K562 (cell line): ENCODE results near the gene GAB2. TPM values are rescaled to one million over a fixed set of nuclear protein-coding genes. Genes with fewer than 3 reads are reported as not detected.

ENCODE experiments used
- CGGBP1 ChIP-seq: fragments of 250-450 bp; sonication (Bioruptor Pico); IDR thresholded peaks from 2 replicates; pipeline ENCODE4 v1.9.0; 2021; ENCODE audit warnings: mild to moderate bottlenecking
- CHD1 ChIP-seq: fragments of 200-600 bp; sonication (generic); IDR thresholded peaks from one replicate; pipeline ENCODE4 v1.6.1; 2012; ENCODE audit warnings: mild to moderate bottlenecking, moderate library complexity, low read length, inconsistent platforms
- EP300 ChIP-seq: IDR thresholded peaks from 2 replicates; pipeline ENCODE4 v1.6.1; 2012; ENCODE audit warnings: low read length, improper control_type of control experiment
- GTF2B ChIP-seq: IDR thresholded peaks from 2 replicates; pipeline ENCODE4 v1.6.1; 2011; ENCODE audit not compliant: insufficient read length; ENCODE audit errors: extremely low read depth
- IRF9 ChIP-seq: fragments of 450-650 bp; IDR thresholded peaks from 2 replicates; pipeline ENCODE4 v1.6.1; 2016; ENCODE audit warnings: missing biosample characterization, missing genetic modification characterization
- KDM4B ChIP-seq, 2 experiments: fragments of 450-650 bp in 1 of 2; sonication (generic) in 1 of 2; IDR thresholded peaks; 2 replicates each; pipeline ENCODE4 v1.6.1; 2016 to 2017; ENCODE audit warnings: borderline replicate concordance in 2 of 2, antibody characterized with exemption in 1 of 2, low read depth in 1 of 2, mild to moderate bottlenecking in 1 of 2
- NR2C2 ChIP-seq, 2 experiments: fragments of 200-800 bp in 1 of 2; sonication (Bioruptor generic) in 1 of 2; sonication (generic) in 1 of 2; formaldehyde crosslinking in 1 of 2; IDR thresholded peaks; 2 replicates each; pipeline versions ENCODE4 v1.6.1 to v1.8.0; 2016 to 2022; ENCODE audit warnings: mild to moderate bottlenecking in 1 of 2, missing compliant biosample characterization in 1 of 2, missing genetic modification characterization in 1 of 2, missing genetic modification reagents in 1 of 2
- SOX6 ChIP-seq: fragments of 450-650 bp; IDR thresholded peaks from 2 replicates; pipeline ENCODE4 v1.6.1; 2014; ENCODE audit warnings: mild to moderate bottlenecking
- THRB ChIP-seq: fragments of 450-650 bp; formaldehyde crosslinking; conservative IDR thresholded peaks from 2 replicates; pipeline ENCODE4 v1.4.0; 2022; ENCODE audit warnings: mild to moderate bottlenecking, missing genetic modification characterization
- ZBTB8A ChIP-seq: fragments of 450-650 bp; IDR thresholded peaks from 2 replicates; pipeline ENCODE4 v1.6.1; 2018; ENCODE audit warnings: mild to moderate bottlenecking, moderate library complexity; ENCODE audit not compliant: partially characterized antibody
- ZNF217 ChIP-seq: sonication (generic); formaldehyde crosslinking; IDR thresholded peaks from 2 replicates; pipeline ENCODE4 v1.8.0; 2022; ENCODE audit warnings: mild to moderate bottlenecking, missing genetic modification reagents
- ZNF263 ChIP-seq: sonication (generic); formaldehyde crosslinking; IDR thresholded peaks from 2 replicates; pipeline ENCODE4 v1.8.0; 2022; ENCODE audit warnings: mild to moderate bottlenecking, missing genetic modification reagents, borderline replicate concordance
- ZNF318 ChIP-seq, 2 experiments: fragments of 450-650 bp; IDR thresholded peaks; 2 replicates each; pipeline ENCODE4 v1.6.1; 2016; ENCODE audit warnings: mild to moderate bottlenecking in 2 of 2, borderline replicate concordance in 1 of 2, low read depth in 1 of 2, moderate library complexity in 1 of 2
- ZNF785 ChIP-seq: fragments of 250-450 bp; sonication (Bioruptor Pico); IDR thresholded peaks from 2 replicates; pipeline ENCODE4 v1.4.0; 2020; ENCODE audit warnings: mild to moderate bottlenecking
- polyA plus RNA-seq, 8 experiments: library from polyadenylated mRNA; depleted of rRNA in 4 of 8; stranded (reverse) in 5 of 8; unstranded in 3 of 8; fragments of >200 nt; fragmentation: Nextera tagmentation in 2 of 8; fragmentation: Illumina TruSeq in 1 of 8; extraction: Ambion mirVana in 2 of 8; extraction: Trizol in 1 of 8; gene quantifications; 2 replicates each; pipeline versions ENCODE4 v1.2.1 to v1.2.3, GENCODE V29; 2011 to 2014; ENCODE audit warnings: inconsistent platforms in 1 of 8, missing spikeins in 1 of 8
- total RNA-seq, 7 experiments: library from RNA; depleted of rRNA in 6 of 7; stranded (reverse); fragments of >200 nt in 6 of 7; fragmentation: Illumina TruSeq in 2 of 7; extraction: Trizol in 2 of 7; gene quantifications; 2 replicates each; pipeline versions ENCODE4 v1.2.1 to v1.2.3, GENCODE V29; 2011 to 2021; ENCODE audit warnings: low replicate concordance in 1 of 7

The GAB2 gene
- total and polyA plus RNA-seq, 9 of the 15 experiments (the other 6 are each of a cell fraction or from before 2014, with no cell fraction given) = 2.3 to 35.2 (median 16.1) TPM

- TF ChIP-seq ZNF318 (IDR thresholded peaks at IDR 0.05; ENCODE audit: borderline replicate concordance in 1 of 2, low read depth in 1 of 2) = peak; percentile 28 to 72; a peak in 1 of 4 replicates
- no peak for TF ChIP-seq ZBTB8A
- TF ChIP-seq KDM4B (IDR thresholded peaks at IDR 0.05; ENCODE audit: borderline replicate concordance in 2 of 2, low read depth in 1 of 2) = no peak
- no peak for TF ChIP-seq THRB
- no peak for TF ChIP-seq ZNF217 (CRISPR knock-in tag)
- no peak for TF ChIP-seq GTF2B
- peak; percentile 39; the same call in 1 of the 2 replicates for TF ChIP-seq IRF9 (tag)
- TF ChIP-seq ZNF263 = no peak
- TF ChIP-seq NR2C2 (CRISPR knock-in tag; IDR thresholded peaks at IDR 0.05) = no peak
- TF ChIP-seq NR2C2 (tag; IDR thresholded peaks at IDR 0.05) = peak; percentile 79
- no peak for TF ChIP-seq SOX6
- TF ChIP-seq EP300 = peak; percentile 48
- TF ChIP-seq CGGBP1 (CRISPR knock-in tag) = no peak
- TF ChIP-seq ZNF785 (CRISPR knock-in tag) = no peak
- TF ChIP-seq CHD1 = no peak
Measured at GRCh38 chr11:78424334-78425270, 7.0 kb upstream of the GAB2 start (continued).
